Suprapubic skin (tissue), 4 donors: Measurements from ENCODE around the gene OR4Q3. TPM values are rescaled to one million over a fixed set of nuclear protein-coding genes. Genes with fewer than 3 reads are reported as not detected.
"Not testable (repeated sequence)": the region's sequence is repeated elsewhere in the genome, so short reads cannot be mapped to it uniquely, and the experiment has no call there.

ENCODE experiments used
- DNase-seq, 2 donors: peaks; one replicate each; pipeline ENCODE4 v3.0.0-alpha.2; 2019; ENCODE audit warnings: low spot score in 2 of 2
- H3K27ac ChIP-seq: fragments of 200-600 bp; sonication (generic); one replicate; pipeline ENCODE4 v1.5.1; 2019
- H3K27me3 ChIP-seq: fragments of 200-600 bp; sonication (generic); one replicate; pipeline ENCODE4 v1.5.1; 2019
- H3K36me3 ChIP-seq: fragments of 200-600 bp; sonication (generic); one replicate; pipeline ENCODE4 v1.5.1; 2019
- H3K4me1 ChIP-seq: fragments of 200-600 bp; sonication (generic); one replicate; pipeline ENCODE4 v1.5.1; 2019
- H3K4me3 ChIP-seq: fragments of 200-600 bp; sonication (generic); one replicate; pipeline ENCODE4 v1.5.1; 2019; ENCODE audit warnings: mild to moderate bottlenecking
- H3K9me3 ChIP-seq: fragments of 200-600 bp; sonication (generic); one replicate; pipeline ENCODE4 v1.5.1; 2019
- EP300 ChIP-seq: sonication (generic); formaldehyde crosslinking; IDR thresholded peaks from one replicate; pipeline ENCODE4 v1.6.1; 2017; ENCODE audit warnings: antibody characterized with exemption
- POLR2A ChIP-seq, 2 donors: fragments of 450-650 bp; IDR thresholded peaks; one replicate each; pipeline ENCODE4 v1.6.1; 2017; ENCODE audit warnings: antibody characterized with exemption in 2 of 2, mild to moderate bottlenecking in 2 of 2, moderate library complexity in 2 of 2
- POLR2AphosphoS5 ChIP-seq, 3 donors: sonication (generic); formaldehyde crosslinking; IDR thresholded peaks; one replicate each; pipeline ENCODE4 v1.6.1; 2017; ENCODE audit warnings: antibody characterized with exemption in 3 of 3
- WGBS: methylation state at CpG from one replicate; pipeline ENCODE4 v1.1.5; 2018; 5-methylcytosine and 5-hydroxymethylcytosine counted together
- total RNA-seq, 4 donors: library from RNA; depleted of rRNA; stranded (reverse); fragments of >200 nt; gene quantifications; one replicate each; pipeline ENCODE4 v1.1.0, GENCODE V29; 2016
- TF ChIP-seq, protein P1 (sequence below), 2 donors: fragments of 200-600 bp in 1 of 2; fragments of 450-650 bp in 1 of 2; sonication (generic) in 1 of 2; IDR thresholded peaks; one replicate each; pipeline ENCODE4 v1.5.1; 2016 to 2019; ENCODE audit warnings: antibody characterized with exemption in 2 of 2, mild to moderate bottlenecking in 1 of 2, moderate library complexity in 1 of 2

OR4Q3 gene
- total RNA-seq, result not detected

- 91% methylated on average over 1 of the region's 1 CpG for WGBS
Measured at GRCh38 chr14:19743256-19743655, at the start of gene OR4Q3. Gene OR4Q3 (plus strand): TSS chr14:19743571.

DNA sequence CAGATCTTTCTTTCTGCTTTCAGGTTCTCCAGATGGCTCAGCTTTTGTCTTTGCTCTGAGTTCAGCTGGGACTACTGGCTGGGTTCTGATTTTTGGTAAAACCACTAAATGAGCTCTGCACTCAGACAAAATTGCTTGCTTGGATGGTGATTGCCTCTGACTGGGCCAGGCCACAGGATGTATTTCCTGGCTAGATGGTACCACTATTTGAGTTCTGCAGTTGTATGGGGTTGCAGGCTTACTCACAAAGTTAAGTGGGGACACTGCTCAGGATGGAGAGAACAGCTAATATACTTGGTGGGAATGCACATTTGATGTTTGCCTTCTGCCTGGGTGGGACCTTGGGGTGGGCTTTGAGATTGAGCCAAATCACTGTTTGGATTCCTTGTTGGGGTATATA lies 14.0 kb upstream of the OR4Q3 start:
- Histone ChIP-seq H3K4me1 (no peaks in the 10 kb centered on the region), H3K36me3 (no peaks in the 10 kb centered on the region), H3K9me3 (peaks cover 39% of the 10 kb centered on the region), H3K4me3 (no peak overlapping the region), H3K27me3 (no peaks in the 10 kb centered on the region), H3K27ac (no peak overlapping the region)
- DNase-seq, result no peak
- no peak for TF ChIP-seq POLR2A (IDR thresholded peaks at IDR 0.05)

More at GRCh38 chr14:19743256-19743655, at the start of gene OR4Q3:
- DNase-seq, result no peak
- TF ChIP-seq EP300 (no peak), POLR2A (IDR thresholded peaks at IDR 0.05) (no peak), POLR2AphosphoS5 (IDR thresholded peaks at IDR 0.05) (no peak)
- TF ChIP-seq, protein P1, sequence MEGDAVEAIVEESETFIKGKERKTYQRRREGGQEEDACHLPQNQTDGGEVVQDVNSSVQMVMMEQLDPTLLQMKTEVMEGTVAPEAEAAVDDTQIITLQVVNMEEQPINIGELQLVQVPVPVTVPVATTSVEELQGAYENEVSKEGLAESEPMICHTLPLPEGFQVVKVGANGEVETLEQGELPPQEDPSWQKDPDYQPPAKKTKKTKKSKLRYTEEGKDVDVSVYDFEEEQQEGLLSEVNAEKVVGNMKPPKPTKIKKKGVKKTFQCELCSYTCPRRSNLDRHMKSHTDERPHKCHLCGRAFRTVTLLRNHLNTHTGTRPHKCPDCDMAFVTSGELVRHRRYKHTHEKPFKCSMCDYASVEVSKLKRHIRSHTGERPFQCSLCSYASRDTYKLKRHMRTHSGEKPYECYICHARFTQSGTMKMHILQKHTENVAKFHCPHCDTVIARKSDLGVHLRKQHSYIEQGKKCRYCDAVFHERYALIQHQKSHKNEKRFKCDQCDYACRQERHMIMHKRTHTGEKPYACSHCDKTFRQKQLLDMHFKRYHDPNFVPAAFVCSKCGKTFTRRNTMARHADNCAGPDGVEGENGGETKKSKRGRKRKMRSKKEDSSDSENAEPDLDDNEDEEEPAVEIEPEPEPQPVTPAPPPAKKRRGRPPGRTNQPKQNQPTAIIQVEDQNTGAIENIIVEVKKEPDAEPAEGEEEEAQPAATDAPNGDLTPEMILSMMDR (IDR thresholded peaks at IDR 0.05), result no peak
- H3K27me3 ChIP-seq, result no peaks in the 10 kb centered on the region
- H3K36me3 ChIP-seq, result no peaks in the 10 kb centered on the region
- no peak within 1 kb of the TSS for H3K27ac ChIP-seq
- no peaks in the 10 kb centered on the region for H3K4me1 ChIP-seq
- H3K9me3 ChIP-seq, result peaks cover 18% of the 10 kb centered on the region
- no peak within 1 kb of the TSS for H3K4me3 ChIP-seq

DNA sequence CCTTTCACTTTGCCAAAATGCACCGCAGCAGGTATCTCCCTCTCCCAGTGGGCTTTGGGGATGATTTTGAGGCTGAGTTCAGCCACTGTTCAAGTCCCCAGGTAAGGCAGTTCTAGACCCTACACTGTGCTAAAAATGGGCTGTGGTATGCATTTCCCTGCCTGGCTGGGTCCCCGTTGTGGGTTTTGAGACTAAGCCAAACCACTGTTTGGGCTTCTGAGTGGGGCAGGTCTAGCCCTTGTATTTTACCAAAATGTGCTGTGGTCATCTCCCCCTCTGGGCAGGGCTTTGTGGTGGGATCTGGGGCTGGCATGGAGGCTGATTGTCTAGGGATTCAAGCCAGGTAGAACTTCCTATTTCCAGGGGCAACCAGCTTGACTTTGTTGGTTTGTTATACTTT lies 13.6 kb upstream of the OR4Q3 start:
- Histone ChIP-seq H3K27me3 (no peaks in the 10 kb centered on the region), H3K27ac (no peak overlapping the region), H3K9me3 (peaks cover 39% of the 10 kb centered on the region), H3K36me3 (no peaks in the 10 kb centered on the region), H3K4me3 (no peak overlapping the region), H3K4me1 (no peaks in the 10 kb centered on the region)
- DNase-seq, result no peak
- 70% methylated on average over 2 of the region's 2 CpGs for WGBS
- TF ChIP-seq POLR2A (IDR thresholded peaks at IDR 0.05) (no peak), POLR2AphosphoS5 (IDR thresholded peaks at IDR 0.05) (no peak), EP300 (no peak)
- TF ChIP-seq, protein P1 (IDR thresholded peaks at IDR 0.05), result no peak

- H3K27ac ChIP-seq, H3K36me3 ChIP-seq, DNase-seq, H3K4me1 ChIP-seq, H3K27me3 ChIP-seq, H3K4me3 ChIP-seq: not testable (repeated sequence)
- 86% methylated on average over 3 of the region's 3 CpGs for WGBS
- H3K9me3 ChIP-seq, result peaks cover 34% of the 10 kb centered on the region
Measured at GRCh38 chr14:19733893-19734292, 9.5 kb upstream of the OR4Q3 start.

DNA sequence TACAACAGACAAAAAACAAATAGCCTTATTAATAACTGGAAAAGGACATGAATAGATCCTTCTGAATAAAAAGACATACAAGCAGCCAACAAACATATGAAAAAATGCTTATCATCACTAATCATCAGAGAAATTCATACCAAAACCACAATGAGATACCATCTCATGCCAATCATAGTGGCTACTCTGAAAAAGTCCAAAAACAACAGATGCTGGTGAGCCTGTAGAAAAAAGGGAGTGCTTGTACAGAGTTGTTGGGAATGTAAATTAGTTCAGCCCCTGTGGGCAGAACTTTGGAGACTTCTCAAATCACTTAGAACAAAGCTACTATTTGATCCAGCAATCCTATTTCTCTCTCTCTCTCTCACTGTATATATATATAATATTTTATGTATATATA lies 8.9 kb downstream of the OR4Q3 start:
- not testable (repeated sequence) for H3K4me3 ChIP-seq, H3K4me1 ChIP-seq, H3K27ac ChIP-seq, H3K27me3 ChIP-seq, H3K36me3 ChIP-seq, H3K9me3 ChIP-seq, DNase-seq

GRCh38 chr14:19754172-19754571 lies 10.8 kb downstream of the OR4Q3 start:
- 26% methylated on average over 2 of the region's 2 CpGs for WGBS
- no peaks in the 10 kb centered on the region for H3K9me3 ChIP-seq
- no peak for TF ChIP-seq POLR2AphosphoS5 (IDR thresholded peaks at IDR 0.05)
- TF ChIP-seq, protein P1 (IDR thresholded peaks at IDR 0.05), result no peak
- no peak for TF ChIP-seq POLR2A (IDR thresholded peaks at IDR 0.05)
- no peak for TF ChIP-seq EP300
- H3K4me3 ChIP-seq, result no peak overlapping the region
- no peaks in the 10 kb centered on the region for H3K27me3 ChIP-seq
- DNase-seq, result no peak
- H3K27ac ChIP-seq, result no peak overlapping the region
- no peaks in the 10 kb centered on the region for H3K4me1 ChIP-seq
- H3K36me3 ChIP-seq, result no peaks in the 10 kb centered on the region

- peaks cover 21% of the 10 kb centered on the region for H3K9me3 ChIP-seq
- H3K36me3 ChIP-seq, H3K4me1 ChIP-seq, DNase-seq, H3K4me3 ChIP-seq, H3K27me3 ChIP-seq, H3K27ac ChIP-seq: not testable (repeated sequence)
- WGBS, result 57% methylated on average over 3 of the region's 3 CpGs
Measured at GRCh38 chr14:19771491-19771890, 28.1 kb downstream of the OR4Q3 start.
